Omental fat pad (tissue), 4 donors: ENCODE results near the gene PTPRG. TPM values are rescaled to one million over a fixed set of nuclear protein-coding genes. Genes with fewer than 3 reads are reported as not detected.

ENCODE experiments used
- ATAC-seq: fragments of 150-250 bp; one replicate; pipeline ENCODE4 v1.9.1; 2016; ENCODE audit warnings: mild to moderate bottlenecking, moderate library complexity; ENCODE audit not compliant: low FRiP score
- DNase-seq: peaks from one replicate; pipeline ENCODE4 v3.0.0-alpha.2; 2019; ENCODE audit warnings: low spot score
- total RNA-seq, 4 donors: library from RNA; depleted of rRNA; stranded (reverse); fragments of >200 nt; gene quantifications; one replicate each; pipeline ENCODE4 v1.1.0, GENCODE V29; 2016
- TF ChIP-seq, protein P1 (sequence below), 3 donors: fragments of 450-650 bp; IDR thresholded peaks; one replicate each; pipeline ENCODE4 v1.5.1; 2016 to 2017; ENCODE audit warnings: antibody characterized with exemption in 3 of 3, mild to moderate bottlenecking in 3 of 3, moderate library complexity in 2 of 3

The PTPRG gene
- total RNA-seq, 4 donors from 2014 or later, result 90.0 to 172 (median 104) TPM

DNA sequence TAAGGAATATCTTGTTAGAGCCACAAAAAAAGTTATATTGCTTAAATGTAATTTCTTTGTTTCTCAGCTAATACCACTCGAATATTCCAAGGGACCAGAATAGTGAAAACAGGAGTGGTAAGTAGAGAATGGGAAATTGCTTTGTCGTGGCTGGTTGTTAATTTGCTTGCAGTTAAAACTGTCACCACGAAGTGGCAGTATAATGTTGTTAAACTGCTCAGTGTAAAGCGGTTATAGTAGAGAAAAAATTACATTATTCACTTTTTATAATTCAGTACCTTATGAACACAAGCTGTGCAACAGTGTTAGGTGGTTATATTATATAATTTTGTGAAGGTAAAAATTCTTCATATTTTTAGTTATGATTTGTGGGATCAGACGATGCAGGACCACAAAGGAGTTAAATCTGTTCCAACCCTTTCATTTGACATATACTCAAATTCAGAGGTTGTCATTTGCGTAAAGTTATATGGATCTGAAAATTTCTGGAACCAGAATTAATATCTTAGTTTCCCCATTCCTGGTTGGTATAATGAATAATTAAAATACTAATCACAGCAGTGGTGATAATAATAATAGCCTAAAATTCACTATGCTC, 640.2 kb downstream of the PTPRG start:
- no peak for ATAC-seq

DNA sequence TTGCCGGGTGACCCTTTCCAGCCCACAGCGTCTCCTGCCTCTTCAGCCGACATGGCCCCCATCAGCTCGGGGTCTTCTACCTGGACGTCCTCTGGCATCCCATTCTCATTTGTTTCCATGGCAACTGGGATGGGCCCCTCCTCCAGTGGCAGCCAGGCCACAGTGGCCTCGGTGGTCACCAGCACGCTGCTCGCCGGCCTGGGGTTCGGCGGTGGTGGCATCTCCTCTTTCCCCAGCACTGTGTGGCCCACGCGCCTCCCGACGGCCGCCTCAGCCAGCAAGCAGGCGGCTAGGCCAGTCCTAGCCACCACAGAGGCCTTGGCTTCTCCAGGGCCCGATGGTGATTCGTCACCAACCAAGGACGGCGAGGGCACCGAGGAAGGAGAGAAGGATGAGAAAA, 641.8 kb downstream of the PTPRG start:
- TF ChIP-seq, protein P1, sequence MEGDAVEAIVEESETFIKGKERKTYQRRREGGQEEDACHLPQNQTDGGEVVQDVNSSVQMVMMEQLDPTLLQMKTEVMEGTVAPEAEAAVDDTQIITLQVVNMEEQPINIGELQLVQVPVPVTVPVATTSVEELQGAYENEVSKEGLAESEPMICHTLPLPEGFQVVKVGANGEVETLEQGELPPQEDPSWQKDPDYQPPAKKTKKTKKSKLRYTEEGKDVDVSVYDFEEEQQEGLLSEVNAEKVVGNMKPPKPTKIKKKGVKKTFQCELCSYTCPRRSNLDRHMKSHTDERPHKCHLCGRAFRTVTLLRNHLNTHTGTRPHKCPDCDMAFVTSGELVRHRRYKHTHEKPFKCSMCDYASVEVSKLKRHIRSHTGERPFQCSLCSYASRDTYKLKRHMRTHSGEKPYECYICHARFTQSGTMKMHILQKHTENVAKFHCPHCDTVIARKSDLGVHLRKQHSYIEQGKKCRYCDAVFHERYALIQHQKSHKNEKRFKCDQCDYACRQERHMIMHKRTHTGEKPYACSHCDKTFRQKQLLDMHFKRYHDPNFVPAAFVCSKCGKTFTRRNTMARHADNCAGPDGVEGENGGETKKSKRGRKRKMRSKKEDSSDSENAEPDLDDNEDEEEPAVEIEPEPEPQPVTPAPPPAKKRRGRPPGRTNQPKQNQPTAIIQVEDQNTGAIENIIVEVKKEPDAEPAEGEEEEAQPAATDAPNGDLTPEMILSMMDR (IDR thresholded peaks at IDR 0.05), result no peak
- DNase-seq, result no peak
- no peak for ATAC-seq

More for the DNA sequence above, 640.2 kb downstream of the PTPRG start:
- DNase-seq, result no peak
- TF ChIP-seq, protein P1 (IDR thresholded peaks at IDR 0.05), result no peak

DNA sequence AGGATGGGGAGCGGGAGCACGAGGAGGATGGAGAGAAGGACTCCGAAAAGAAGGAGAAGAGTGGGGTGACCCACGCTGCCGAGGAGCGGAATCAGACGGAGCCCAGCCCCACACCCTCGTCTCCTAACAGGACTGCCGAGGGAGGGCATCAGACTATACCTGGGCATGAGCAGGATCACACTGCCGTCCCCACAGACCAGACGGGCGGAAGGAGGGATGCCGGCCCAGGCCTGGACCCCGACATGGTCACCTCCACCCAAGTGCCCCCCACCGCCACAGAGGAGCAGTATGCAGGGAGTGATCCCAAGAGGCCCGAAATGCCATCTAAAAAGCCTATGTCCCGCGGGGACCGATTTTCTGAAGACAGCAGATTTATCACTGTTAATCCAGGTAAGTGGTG, 642.2 kb downstream of the PTPRG start:
- DNase-seq, result no peak
- TF ChIP-seq, protein P1 (IDR thresholded peaks at IDR 0.05), result no peak
- ATAC-seq, result no peak

DNA sequence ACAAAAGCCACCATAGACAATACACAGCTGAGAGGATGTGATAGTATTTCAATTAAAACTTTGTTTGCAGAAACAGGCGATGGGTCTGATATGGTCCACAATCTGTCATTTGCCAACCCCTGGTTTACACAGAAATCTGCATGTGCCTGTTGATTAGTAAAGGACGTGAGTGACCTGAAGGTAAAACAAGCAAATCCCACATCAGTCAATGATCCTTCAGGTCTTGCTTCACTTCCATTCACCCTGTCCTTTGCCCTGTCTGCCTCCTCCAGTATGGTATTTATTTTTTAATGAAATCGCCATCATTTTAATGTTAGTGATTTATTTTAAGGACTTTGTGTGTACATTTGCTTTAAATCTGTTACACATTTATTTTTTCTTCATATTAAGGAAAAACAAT, 645.8 kb downstream of the PTPRG start:
- DNase-seq (no peak), ATAC-seq (no peak)
- TF ChIP-seq, protein P1 (IDR thresholded peaks at IDR 0.05), result no peak

DNA sequence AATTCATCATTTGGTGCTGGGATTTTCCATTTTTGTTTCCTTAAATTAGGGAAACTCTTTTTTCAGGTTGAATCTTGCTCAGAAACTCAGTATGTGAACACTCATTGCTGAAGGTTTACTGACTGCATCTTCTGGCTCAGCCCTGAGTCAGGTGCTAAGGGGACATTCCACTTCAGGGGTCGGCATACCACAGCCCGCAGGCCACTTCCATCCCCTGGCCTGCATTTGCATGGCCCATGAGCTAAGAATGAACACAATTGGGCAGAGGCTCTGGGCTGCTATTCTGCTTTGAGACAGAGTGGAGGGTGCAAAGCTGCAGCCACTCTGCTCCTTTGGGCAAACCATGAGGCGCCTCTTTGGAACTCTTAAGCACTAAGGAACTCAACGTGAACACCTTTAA, 647.0 kb downstream of the PTPRG start:
- ATAC-seq (no peak), DNase-seq (no peak)
- TF ChIP-seq, protein P1 (IDR thresholded peaks at IDR 0.05), result no peak

DNA sequence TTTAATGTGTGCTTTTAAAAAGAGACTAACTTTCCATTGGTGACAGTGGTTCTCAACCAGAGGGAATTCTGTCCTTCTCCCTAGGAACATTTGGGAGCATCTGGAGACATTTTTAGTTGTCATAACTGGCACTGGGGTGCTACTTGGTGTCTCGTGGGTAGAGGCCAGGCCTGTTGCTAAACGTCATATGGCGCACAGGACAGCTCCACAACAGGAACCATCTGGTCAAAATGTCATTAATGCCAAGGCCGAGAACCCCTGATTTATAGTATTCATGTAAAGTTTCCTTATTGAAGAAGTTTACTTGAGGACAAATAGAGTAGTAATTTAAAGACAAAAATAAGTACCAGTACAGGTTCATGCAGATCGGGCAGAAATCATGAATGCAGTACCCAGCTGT, 647.7 kb downstream of the PTPRG start:
- ATAC-seq (no peak), DNase-seq (no peak)
- TF ChIP-seq, protein P1 (IDR thresholded peaks at IDR 0.05), result no peak

DNA sequence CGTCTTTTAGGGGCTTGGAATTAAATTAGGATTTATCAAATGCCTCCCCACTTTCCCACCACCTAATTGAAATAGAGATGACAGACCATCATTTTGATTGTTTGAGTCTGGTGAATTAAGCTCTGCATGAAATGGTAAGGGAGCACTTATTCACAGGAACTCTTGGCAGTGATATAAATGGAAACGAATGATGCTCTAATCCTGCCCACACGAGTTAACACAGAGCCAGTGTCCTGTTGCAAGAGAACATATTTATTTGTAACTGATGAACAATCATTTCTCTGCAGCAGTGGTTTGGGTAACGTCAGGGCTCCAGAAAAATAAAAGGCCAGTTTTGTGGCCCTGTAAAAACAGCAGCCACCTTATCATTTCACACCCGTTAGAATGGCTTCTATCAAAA, 648.6 kb downstream of the PTPRG start:
- TF ChIP-seq, protein P1 (IDR thresholded peaks at IDR 0.05), result no peak
- ATAC-seq, result no peak
- DNase-seq, result no peak
